Panc1 (cell line): ENCODE measurements around the gene CDC37. TPM values are rescaled to one million over a fixed set of nuclear protein-coding genes. Genes with fewer than 3 reads are reported as not detected.
"Not testable (repeated sequence)": the region's sequence is repeated elsewhere in the genome, so short reads cannot be mapped to it uniquely, and the experiment has no call there.

Experiments used
- ATAC-seq: fragments of 200-7000 bp; cut with Tn5 transposase; 2 replicates; pipeline ENCODE4 v1.9.1; 2020; ENCODE audit warnings: mild to moderate bottlenecking, moderate library complexity
- BruUV-seq: library from RNA; stranded (reverse); fragments of 400-500 nt; replicated peaks from 2 replicates; lab custom pipeline; 2021; lab: Mats Ljungman, UMichigan
- CTCF ChIA-PET: fragments of 300-600 bp; sonication (Branson Sonifier 250); formaldehyde crosslinking; loops from one replicate; lab custom pipeline; 2022; ENCODE audit warnings: antibody characterized with exemption; lab: Charles Lee
- POLR2A ChIA-PET: fragments of 300-600 bp; sonication (Branson Sonifier 250); formaldehyde crosslinking; loops from one replicate; lab custom pipeline; 2022; ENCODE audit warnings: antibody characterized with exemption; lab: Charles Lee
- DNase-seq: peaks from one replicate; pipeline ENCODE4 v3.0.0-alpha.2; 2010; ENCODE audit warnings: low read depth, low spot score
- H3K27ac ChIP-seq: 2 replicates; pipeline ENCODE4 v1.5.1; 2011; ENCODE audit warnings: mild to moderate bottlenecking, low read length, inconsistent platforms
- H3K27me3 ChIP-seq: fragments of 200-500 bp; sonication (Bioruptor generic); 2 replicates; pipeline ENCODE4 v1.6.0; 2014; ENCODE audit warnings: low read length, inconsistent platforms; ENCODE audit not compliant: control insufficient read depth, insufficient read depth
- H3K36me3 ChIP-seq: fragments of 200-500 bp; sonication (Bioruptor generic); 2 replicates; pipeline ENCODE4 v1.5.1; 2014; ENCODE audit warnings: inconsistent platforms, mild to moderate bottlenecking, low read length, moderate library complexity; ENCODE audit not compliant: control insufficient read depth, insufficient read depth
- H3K4me1 ChIP-seq: 2 replicates; pipeline ENCODE4 v1.5.1; 2011; ENCODE audit warnings: inconsistent platforms, mild to moderate bottlenecking, low read length, moderate library complexity; ENCODE audit not compliant: control insufficient read depth, insufficient read depth
- H3K4me3 ChIP-seq, 2 experiments: 2 replicates each; pipeline ENCODE4 v1.5.1; 2011 to 2012; ENCODE audit warnings: low read depth in 2 of 2, low read length in 2 of 2, mild to moderate bottlenecking in 2 of 2, inconsistent platforms in 1 of 2, moderate library complexity in 1 of 2
- H3K9me3 ChIP-seq: fragments of 200-500 bp; sonication (Bioruptor generic); 2 replicates; pipeline ENCODE4 v1.5.1; 2014; ENCODE audit warnings: low read depth, mild to moderate bottlenecking, inconsistent platforms, low read length, moderate library complexity; ENCODE audit not compliant: control insufficient read depth, insufficient read depth
- POLR2AphosphoS5 ChIP-seq: IDR thresholded peaks from 2 replicates; pipeline ENCODE4 v1.6.1; 2012; ENCODE audit warnings: mild to moderate bottlenecking, low read depth, low read length, moderate library complexity
- REST ChIP-seq, 2 experiments: IDR thresholded peaks; 2 replicates each; pipeline ENCODE4 v1.6.1; 2011 to 2012; ENCODE audit warnings: low read depth in 2 of 2, control low read depth in 1 of 2, low read length in 1 of 2, mild to moderate bottlenecking in 1 of 2, moderate library complexity in 1 of 2; ENCODE audit not compliant: insufficient read depth in 1 of 2
- SIN3A ChIP-seq: IDR thresholded peaks from 2 replicates; pipeline ENCODE4 v1.6.1; 2012; ENCODE audit warnings: low read depth, mild to moderate bottlenecking, low read length, moderate library complexity, borderline replicate concordance; ENCODE audit not compliant: insufficient read depth
- TCF7L2 ChIP-seq: IDR thresholded peaks from 2 replicates; pipeline ENCODE4 v1.6.1; 2011; ENCODE audit warnings: mild to moderate bottlenecking, low read depth, low read length, inconsistent platforms
- in situ Hi-C: cut with HindIII; loops from 2 replicates; pipeline ENCODE4 v1.10.0; 2016; ENCODE audit warnings: low sequenced_read_pairs, low pct_unique_long_range_greater_than_20kb
- intact Hi-C: fragments of 100-400 bp; cut with micrococcal nuclease; formaldehyde crosslinking; loops from one replicate; pipeline ENCODE4 v1.10.0; 2022; ENCODE audit not compliant: unreplicated experiment
- total RNA-seq: library from RNA; stranded (reverse); gene quantifications from one replicate; pipeline ENCODE4 v1.2.1, GENCODE V29; 2021; ENCODE audit not compliant: unreplicated experiment
- TF ChIP-seq, protein P1 (sequence below): fragments of 450-650 bp; IDR thresholded peaks from 2 replicates; pipeline ENCODE4 v1.5.1; 2017; ENCODE audit warnings: mild to moderate bottlenecking

CDC37 gene
- total RNA-seq, 1 experiment from 2014 or later, result 162 TPM

- intact Hi-C loops, result loop anchor here (5.0 kb wide), 2 partner anchors 117 to 132 kb away; partner anchors contain the start of gene ICAM1
- TSS peak; percentile 37 for BruUV-seq
- H3K36me3 ChIP-seq, result peaks cover 7% of the 10 kb centered on the region; the same call in 1 of the 2 replicates
- in situ Hi-C loops, result no loop called here
- peak; percentile 79 for ATAC-seq
- H3K4me3 ChIP-seq, result no peak overlapping the region
- no peaks in the 10 kb centered on the region for H3K4me1 ChIP-seq
- H3K9me3 ChIP-seq, result no peaks in the 10 kb centered on the region
- CTCF ChIA-PET, result interaction anchor here (0.7 to 1.7 kb wide), 8 partner anchors 9 to 283 kb away, joined by 3 to 17 read pairs (median 6); partner anchors contain the start of genes CDC37, ICAM1, PPAN and TYK2
- H3K27ac ChIP-seq, result no peak overlapping the region
- DNase-seq, result peak; percentile 60
- POLR2A ChIA-PET, result interaction anchor here (0.7 kb wide), 3 partner anchors 130 to 311 kb away, joined by 3 to 5 read pairs (median 3); no protein-coding TSS in a partner anchor
- H3K27me3 ChIP-seq, result no peaks in the 10 kb centered on the region
- no peak for TF ChIP-seq SIN3A
- TF ChIP-seq, protein P1, sequence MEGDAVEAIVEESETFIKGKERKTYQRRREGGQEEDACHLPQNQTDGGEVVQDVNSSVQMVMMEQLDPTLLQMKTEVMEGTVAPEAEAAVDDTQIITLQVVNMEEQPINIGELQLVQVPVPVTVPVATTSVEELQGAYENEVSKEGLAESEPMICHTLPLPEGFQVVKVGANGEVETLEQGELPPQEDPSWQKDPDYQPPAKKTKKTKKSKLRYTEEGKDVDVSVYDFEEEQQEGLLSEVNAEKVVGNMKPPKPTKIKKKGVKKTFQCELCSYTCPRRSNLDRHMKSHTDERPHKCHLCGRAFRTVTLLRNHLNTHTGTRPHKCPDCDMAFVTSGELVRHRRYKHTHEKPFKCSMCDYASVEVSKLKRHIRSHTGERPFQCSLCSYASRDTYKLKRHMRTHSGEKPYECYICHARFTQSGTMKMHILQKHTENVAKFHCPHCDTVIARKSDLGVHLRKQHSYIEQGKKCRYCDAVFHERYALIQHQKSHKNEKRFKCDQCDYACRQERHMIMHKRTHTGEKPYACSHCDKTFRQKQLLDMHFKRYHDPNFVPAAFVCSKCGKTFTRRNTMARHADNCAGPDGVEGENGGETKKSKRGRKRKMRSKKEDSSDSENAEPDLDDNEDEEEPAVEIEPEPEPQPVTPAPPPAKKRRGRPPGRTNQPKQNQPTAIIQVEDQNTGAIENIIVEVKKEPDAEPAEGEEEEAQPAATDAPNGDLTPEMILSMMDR, result peak; percentile 87
These were observed 14.4 kb downstream of the CDC37 start for GRCh38 chr19:10388957-10389356.

DNA sequence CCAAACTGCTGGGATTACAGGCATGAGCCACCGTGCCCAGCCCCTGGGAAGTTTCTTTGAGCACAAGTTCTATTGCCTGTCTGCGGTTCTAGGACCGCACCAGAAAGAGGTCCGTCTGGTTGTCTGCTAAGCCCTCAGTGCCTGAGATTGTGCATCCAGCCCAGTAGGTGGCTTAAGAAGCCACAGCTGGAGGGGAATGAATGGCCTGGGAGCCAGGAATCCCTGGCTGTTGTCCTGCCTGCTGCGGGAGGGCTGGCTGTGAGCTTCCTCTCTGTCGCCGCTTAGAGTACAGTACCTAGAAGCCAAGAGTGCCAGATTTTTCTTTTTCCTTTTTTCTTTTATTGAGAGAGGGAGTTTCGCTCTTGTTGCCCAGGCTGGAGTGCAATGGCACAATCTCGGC is 18.8 kb downstream of the CDC37 start:
- Histone ChIP-seq H3K27me3 (no peaks in the 10 kb centered on the region), H3K4me1 (peaks cover 3% of the 10 kb centered on the region; the same call in 1 of the 2 replicates), H3K27ac (no peak overlapping the region), H3K4me3 (no peak overlapping the region), H3K36me3 (no peaks in the 10 kb centered on the region), H3K9me3 (no peaks in the 10 kb centered on the region)
- TF ChIP-seq SIN3A, result no peak
- no peak for TF ChIP-seq TCF7L2
- no peak for TF ChIP-seq REST (IDR thresholded peaks at IDR 0.05; ENCODE audit: insufficient read depth in 1 of 2, low read depth in 2 of 2, low read length in 1 of 2)
- TF ChIP-seq, protein P1, result no peak
- TF ChIP-seq POLR2AphosphoS5, result no peak
- DNase-seq (no peak), ATAC-seq (no peak)
- ChIA-PET CTCF (no interaction called here), POLR2A (no interaction called here)
- intact Hi-C loops (no loop called here), in situ Hi-C loops (no loop called here)
- BruUV-seq, result no TSS peak

GRCh38 chr19:10383223-10383499 is 20.2 kb downstream of the CDC37 start:
- BruUV-seq, H3K4me1 ChIP-seq, POLR2A ChIA-PET, H3K4me3 ChIP-seq, H3K9me3 ChIP-seq, DNase-seq, in situ Hi-C loops, H3K36me3 ChIP-seq, intact Hi-C loops, H3K27ac ChIP-seq, ATAC-seq, H3K27me3 ChIP-seq: not testable (repeated sequence)
- CTCF ChIA-PET, result interaction anchor here (0.7 kb wide), 1 partner anchor 124 kb away, joined by 10 read pairs; no protein-coding TSS in a partner anchor
